ENCODE results near the gene SCGB1D1. TPM values are rescaled to one million over a fixed set of nuclear protein-coding genes. Genes with fewer than 3 reads are reported as not detected.

SCGB1D1 gene
- total RNA-seq, 1 donor from 2014 or later, result not detected

DNA sequence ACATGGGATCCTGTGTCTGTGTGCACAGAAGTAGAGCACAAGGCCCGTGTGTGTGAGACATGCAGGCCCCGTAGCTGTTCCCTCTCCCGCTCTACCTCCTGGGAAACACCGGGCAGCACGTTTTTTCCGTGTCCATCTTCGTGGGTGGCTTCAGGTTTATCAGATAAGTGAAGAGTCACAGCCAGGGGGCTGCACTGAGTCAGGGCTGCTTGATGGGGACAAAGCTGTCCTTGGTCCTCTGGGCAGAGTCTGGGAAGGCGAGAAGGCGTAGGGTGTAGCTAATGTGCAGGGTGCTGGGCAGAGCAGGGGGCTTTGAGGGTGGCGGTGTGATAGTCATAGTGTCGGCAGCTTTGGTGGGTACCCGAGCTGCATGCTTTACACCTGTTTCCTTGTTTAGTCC lies 42.5 kb upstream of the SCGB1D1 start:
- H3K9ac ChIP-seq, result no peak overlapping the region
- Mint-ChIP-seq H3K4me1 (no peaks in the 10 kb centered on the region), H3K4me3 (no peak overlapping the region), H3K36me3 (peaks cover 36% of the 10 kb centered on the region), H3K27ac (no peak overlapping the region), H3K9me3 (no peaks in the 10 kb centered on the region), H3K27me3 (ENCODE audit: insufficient read depth, low read depth) (no peaks in the 10 kb centered on the region)
- no peaks in the 10 kb centered on the region for H3K79me2 ChIP-seq (ENCODE audit: low read depth)
- no peak overlapping the region for H3K4me3 ChIP-seq
- H3F3A ChIP-seq (ENCODE audit: low read depth), result no peaks in the 10 kb centered on the region
- no peaks in the 10 kb centered on the region for H4K20me1 ChIP-seq (ENCODE audit: low read depth)
- no peak overlapping the region for H2AFZ ChIP-seq (replicated peaks)
- H3K9me3 ChIP-seq (ENCODE audit: low read depth), result no peaks in the 10 kb centered on the region
- peak; percentile 15 for DNase-seq (ENCODE audit: low spot score)
- no peak overlapping the region for H3K4me2 ChIP-seq
- no peak for TF ChIP-seq EZH2 (IDR thresholded peaks at IDR 0.05)
- TF ChIP-seq, protein P1, sequence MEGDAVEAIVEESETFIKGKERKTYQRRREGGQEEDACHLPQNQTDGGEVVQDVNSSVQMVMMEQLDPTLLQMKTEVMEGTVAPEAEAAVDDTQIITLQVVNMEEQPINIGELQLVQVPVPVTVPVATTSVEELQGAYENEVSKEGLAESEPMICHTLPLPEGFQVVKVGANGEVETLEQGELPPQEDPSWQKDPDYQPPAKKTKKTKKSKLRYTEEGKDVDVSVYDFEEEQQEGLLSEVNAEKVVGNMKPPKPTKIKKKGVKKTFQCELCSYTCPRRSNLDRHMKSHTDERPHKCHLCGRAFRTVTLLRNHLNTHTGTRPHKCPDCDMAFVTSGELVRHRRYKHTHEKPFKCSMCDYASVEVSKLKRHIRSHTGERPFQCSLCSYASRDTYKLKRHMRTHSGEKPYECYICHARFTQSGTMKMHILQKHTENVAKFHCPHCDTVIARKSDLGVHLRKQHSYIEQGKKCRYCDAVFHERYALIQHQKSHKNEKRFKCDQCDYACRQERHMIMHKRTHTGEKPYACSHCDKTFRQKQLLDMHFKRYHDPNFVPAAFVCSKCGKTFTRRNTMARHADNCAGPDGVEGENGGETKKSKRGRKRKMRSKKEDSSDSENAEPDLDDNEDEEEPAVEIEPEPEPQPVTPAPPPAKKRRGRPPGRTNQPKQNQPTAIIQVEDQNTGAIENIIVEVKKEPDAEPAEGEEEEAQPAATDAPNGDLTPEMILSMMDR (IDR thresholded peaks at IDR 0.05), result no peak
- no peaks in the 10 kb centered on the region for H3K4me1 ChIP-seq
- H3K27me3 ChIP-seq, result no peaks in the 10 kb centered on the region
- no peaks in the 10 kb centered on the region for H3K36me3 ChIP-seq
- H3K27ac ChIP-seq, result no peak overlapping the region

DNA sequence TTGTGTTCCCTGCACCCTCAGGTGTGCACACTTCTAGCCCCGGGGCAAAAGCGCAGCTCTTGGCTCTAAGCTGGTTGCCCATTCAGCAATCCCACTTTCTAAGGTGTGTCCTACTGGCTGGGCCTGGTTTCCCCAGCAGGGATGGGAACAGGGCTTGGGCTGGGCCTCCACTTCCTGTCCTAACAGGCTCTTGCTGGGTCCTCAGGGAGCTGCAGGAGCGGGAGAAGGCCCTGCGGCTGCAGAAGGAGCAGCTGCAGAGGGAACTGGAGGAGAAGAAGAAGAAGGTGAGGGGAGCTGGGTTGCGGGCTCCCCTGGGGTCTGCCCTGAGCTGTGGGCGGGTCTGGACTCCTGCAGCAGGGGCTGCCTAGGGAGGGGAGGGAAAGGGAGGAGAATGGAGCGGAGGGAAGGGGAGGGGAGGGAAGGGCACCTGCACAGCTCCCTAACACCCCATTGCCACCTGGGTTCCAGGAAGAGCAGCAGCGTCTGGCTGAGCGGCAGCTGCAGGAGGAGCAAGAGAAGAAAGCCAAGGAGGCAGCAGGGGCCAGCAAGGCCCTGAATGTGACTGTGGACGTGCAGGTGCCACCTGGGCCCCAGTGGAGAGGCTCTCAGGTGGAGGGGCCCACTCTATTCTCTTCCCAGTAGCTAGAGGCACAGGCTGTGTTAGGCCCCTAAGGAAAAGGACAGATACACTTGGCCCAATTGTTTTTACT lies 41.6 kb upstream of the SCGB1D1 start:
- no peak overlapping the region for H3K4me2 ChIP-seq
- H3K27ac Mint-ChIP-seq, result no peak overlapping the region
- H3K36me3 ChIP-seq, result no peaks in the 10 kb centered on the region
- H3K4me3 Mint-ChIP-seq, result no peak overlapping the region
- H3K9ac ChIP-seq, result no peak overlapping the region
- no peaks in the 10 kb centered on the region for H3K79me2 ChIP-seq (ENCODE audit: low read depth)
- H3K9me3 Mint-ChIP-seq, result no peaks in the 10 kb centered on the region
- no peaks in the 10 kb centered on the region for H3K9me3 ChIP-seq (ENCODE audit: low read depth)
- H3K4me3 ChIP-seq, result no peak overlapping the region
- H3K27me3 Mint-ChIP-seq (ENCODE audit: insufficient read depth, low read depth), result no peaks in the 10 kb centered on the region
- no peaks in the 10 kb centered on the region for H3K4me1 Mint-ChIP-seq
- H3F3A ChIP-seq (ENCODE audit: low read depth), result no peaks in the 10 kb centered on the region
- peaks cover 31% of the 10 kb centered on the region for H3K36me3 Mint-ChIP-seq
- H2AFZ ChIP-seq (replicated peaks), result no peak overlapping the region
- H4K20me1 ChIP-seq (ENCODE audit: low read depth), result no peaks in the 10 kb centered on the region
- DNase-seq (ENCODE audit: low spot score), result no peak
- H3K4me1 ChIP-seq, result no peaks in the 10 kb centered on the region
- H3K27me3 ChIP-seq, result no peaks in the 10 kb centered on the region
- H3K27ac ChIP-seq, result no peak overlapping the region
- TF ChIP-seq, protein P1 (IDR thresholded peaks at IDR 0.05), result no peak
- TF ChIP-seq EZH2 (IDR thresholded peaks at IDR 0.05), result no peak

DNA sequence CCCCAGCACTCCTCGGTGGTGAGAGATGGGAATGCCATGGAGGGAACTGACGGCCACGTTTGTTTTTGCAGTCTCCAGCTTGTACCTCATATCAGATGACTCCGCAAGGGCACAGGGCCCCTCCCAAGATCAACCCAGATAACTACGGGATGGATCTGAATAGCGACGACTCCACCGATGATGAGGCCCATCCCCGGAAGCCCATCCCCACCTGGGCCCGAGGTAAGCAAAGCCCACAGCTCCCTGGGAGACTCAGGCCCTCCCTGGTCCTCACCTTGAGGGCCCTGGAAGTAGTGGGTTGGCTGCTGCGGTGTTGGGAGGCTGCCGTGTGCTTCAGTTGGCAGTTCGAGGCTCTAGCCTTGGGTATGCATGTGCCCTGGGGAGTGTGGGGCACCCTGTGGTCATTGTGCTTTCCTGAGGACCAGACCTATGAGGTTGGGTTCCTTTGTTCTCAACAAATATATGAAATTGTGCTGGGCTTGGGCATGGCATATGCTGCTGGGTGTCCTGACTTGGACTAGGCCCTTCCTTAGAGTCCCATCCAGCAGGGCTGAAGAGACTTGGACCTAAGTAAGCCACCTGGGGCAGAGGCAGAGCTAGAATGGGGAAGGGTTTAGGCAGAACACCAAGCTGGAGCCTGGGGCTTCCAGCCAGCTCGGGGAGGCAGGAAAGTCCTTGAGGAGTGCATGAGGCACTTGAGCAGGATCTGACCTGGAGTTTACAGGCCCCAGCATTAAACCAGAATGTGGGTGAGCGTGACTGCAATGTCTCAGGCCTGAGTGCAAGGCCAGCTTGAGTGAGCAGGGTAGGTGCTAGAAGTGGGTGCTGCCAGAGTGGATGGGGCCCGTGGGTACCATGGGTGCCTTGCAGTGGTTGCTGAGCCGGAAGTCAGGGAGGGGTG lies 39.8 kb upstream of the SCGB1D1 start:
- Mint-ChIP-seq H3K9me3 (no peaks in the 10 kb centered on the region), H3K27me3 (ENCODE audit: insufficient read depth, low read depth) (no peaks in the 10 kb centered on the region), H3K27ac (no peak overlapping the region), H3K36me3 (peaks cover 30% of the 10 kb centered on the region), H3K4me3 (no peak overlapping the region), H3K4me1 (no peaks in the 10 kb centered on the region)
- no peaks in the 10 kb centered on the region for H3K9me3 ChIP-seq (ENCODE audit: low read depth)
- no peak overlapping the region for H3K4me2 ChIP-seq
- H3F3A ChIP-seq (ENCODE audit: low read depth), result peaks cover 5% of the 10 kb centered on the region
- no peaks in the 10 kb centered on the region for H3K79me2 ChIP-seq (ENCODE audit: low read depth)
- no peak for DNase-seq (ENCODE audit: low spot score)
- H3K27me3 ChIP-seq, result no peaks in the 10 kb centered on the region
- H3K4me3 ChIP-seq, result no peak overlapping the region
- no peaks in the 10 kb centered on the region for H3K36me3 ChIP-seq
- H3K4me1 ChIP-seq, result no peaks in the 10 kb centered on the region
- H2AFZ ChIP-seq (replicated peaks), result no peak overlapping the region
- TF ChIP-seq EZH2 (IDR thresholded peaks at IDR 0.05) (no peak), EZH2phosphoT487 (IDR thresholded peaks at IDR 0.05) (no peak)
- TF ChIP-seq, protein P1 (IDR thresholded peaks at IDR 0.05), result no peak
- H4K20me1 ChIP-seq (ENCODE audit: low read depth), result no peaks in the 10 kb centered on the region
- no peak overlapping the region for H3K9ac ChIP-seq
- no peak overlapping the region for H3K27ac ChIP-seq
